ENCODE measurements around the gene ZNF343. TPM values are rescaled to one million over a fixed set of nuclear protein-coding genes. Genes with fewer than 3 reads are reported as not detected.
"Not testable (repeated sequence)": the region's sequence is repeated elsewhere in the genome, so short reads cannot be mapped to it uniquely, and the experiment has no call there.

ZNF343 gene
- total RNA-seq, 6 donors from 2014 or later, result 8.4 to 13.3 (median 8.9) TPM

DNA sequence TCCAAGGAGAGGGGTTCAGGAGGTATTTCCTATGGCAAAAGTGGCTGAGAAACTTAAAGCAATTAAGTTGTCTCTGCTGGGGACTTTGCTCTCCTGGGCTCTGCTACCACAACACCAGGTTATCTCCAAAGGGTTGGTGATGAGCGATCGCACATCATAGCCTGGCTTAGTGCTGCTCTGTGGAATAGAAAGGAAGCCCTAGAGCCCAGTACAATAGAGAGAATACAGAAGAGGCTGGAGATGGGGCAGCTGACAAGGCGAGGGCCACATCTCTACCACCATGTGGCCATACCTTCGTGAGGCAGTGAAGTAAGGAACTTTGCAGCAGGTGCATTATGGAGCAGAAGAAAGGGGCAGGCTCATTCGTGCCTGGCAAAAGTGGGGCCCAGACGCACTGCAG, 19.0 kb upstream of the ZNF343 start:
- Histone ChIP-seq H3K27ac (no peak overlapping the region), H3K4me1 (peaks cover 3 to 15% (median 6%) of the 10 kb centered on the region in 4 donors), H3K27me3 (no peaks in the 10 kb centered on the region), H3K9me3 (no peaks in the 10 kb centered on the region), H3K36me3 (no peaks in the 10 kb centered on the region), H3K4me3 (no peak overlapping the region)
- DNase-seq (no peak), ATAC-seq (ENCODE audit: low FRiP score in 2 of 2) (no peak)
- WGBS, 2 donors, result 84 to 87% methylated on average over 6 of the region's 6 CpGs
- no peak for TF ChIP-seq EP300 (IDR thresholded peaks at IDR 0.05)
- no peak for TF ChIP-seq POLR2A (IDR thresholded peaks at IDR 0.05)
- TF ChIP-seq, protein P1, sequence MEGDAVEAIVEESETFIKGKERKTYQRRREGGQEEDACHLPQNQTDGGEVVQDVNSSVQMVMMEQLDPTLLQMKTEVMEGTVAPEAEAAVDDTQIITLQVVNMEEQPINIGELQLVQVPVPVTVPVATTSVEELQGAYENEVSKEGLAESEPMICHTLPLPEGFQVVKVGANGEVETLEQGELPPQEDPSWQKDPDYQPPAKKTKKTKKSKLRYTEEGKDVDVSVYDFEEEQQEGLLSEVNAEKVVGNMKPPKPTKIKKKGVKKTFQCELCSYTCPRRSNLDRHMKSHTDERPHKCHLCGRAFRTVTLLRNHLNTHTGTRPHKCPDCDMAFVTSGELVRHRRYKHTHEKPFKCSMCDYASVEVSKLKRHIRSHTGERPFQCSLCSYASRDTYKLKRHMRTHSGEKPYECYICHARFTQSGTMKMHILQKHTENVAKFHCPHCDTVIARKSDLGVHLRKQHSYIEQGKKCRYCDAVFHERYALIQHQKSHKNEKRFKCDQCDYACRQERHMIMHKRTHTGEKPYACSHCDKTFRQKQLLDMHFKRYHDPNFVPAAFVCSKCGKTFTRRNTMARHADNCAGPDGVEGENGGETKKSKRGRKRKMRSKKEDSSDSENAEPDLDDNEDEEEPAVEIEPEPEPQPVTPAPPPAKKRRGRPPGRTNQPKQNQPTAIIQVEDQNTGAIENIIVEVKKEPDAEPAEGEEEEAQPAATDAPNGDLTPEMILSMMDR (IDR thresholded peaks at IDR 0.05), result no peak
- TF ChIP-seq POLR2AphosphoS5 (IDR thresholded peaks at IDR 0.05), result no peak

DNA sequence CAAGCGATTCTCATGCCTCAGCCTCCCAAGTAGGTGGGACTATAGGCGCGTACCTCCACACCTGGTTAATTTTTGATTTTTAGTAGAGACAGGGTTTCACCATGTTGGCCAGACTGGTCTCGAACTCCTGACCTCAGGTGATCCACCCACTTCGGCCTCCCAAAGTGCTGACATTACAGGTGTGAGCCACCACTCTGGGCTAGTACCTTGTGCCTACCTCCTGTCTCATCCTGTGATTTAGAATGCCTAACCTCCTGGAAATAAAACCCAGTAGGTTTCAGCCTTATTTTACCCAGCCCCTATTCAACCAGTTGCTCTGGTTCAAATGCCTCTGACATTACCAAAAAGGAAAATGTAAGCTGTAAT, 17.5 kb upstream of the ZNF343 start:
- 89 to 97% methylated on average over 5 of the region's 5 CpGs for WGBS, 2 donors
- H3K27me3 ChIP-seq; H3K9me3 ChIP-seq; H3K4me3 ChIP-seq; DNase-seq; ATAC-seq (ENCODE audit: low FRiP score in 2 of 2); H3K36me3 ChIP-seq: not testable (repeated sequence)
- Histone ChIP-seq H3K4me1 (peaks cover 3 to 20% (median 8%) of the 10 kb centered on the region in 4 donors), H3K27ac (peak overlapping the region in 2 of 4 donors; percentile 19 to 97)

DNA sequence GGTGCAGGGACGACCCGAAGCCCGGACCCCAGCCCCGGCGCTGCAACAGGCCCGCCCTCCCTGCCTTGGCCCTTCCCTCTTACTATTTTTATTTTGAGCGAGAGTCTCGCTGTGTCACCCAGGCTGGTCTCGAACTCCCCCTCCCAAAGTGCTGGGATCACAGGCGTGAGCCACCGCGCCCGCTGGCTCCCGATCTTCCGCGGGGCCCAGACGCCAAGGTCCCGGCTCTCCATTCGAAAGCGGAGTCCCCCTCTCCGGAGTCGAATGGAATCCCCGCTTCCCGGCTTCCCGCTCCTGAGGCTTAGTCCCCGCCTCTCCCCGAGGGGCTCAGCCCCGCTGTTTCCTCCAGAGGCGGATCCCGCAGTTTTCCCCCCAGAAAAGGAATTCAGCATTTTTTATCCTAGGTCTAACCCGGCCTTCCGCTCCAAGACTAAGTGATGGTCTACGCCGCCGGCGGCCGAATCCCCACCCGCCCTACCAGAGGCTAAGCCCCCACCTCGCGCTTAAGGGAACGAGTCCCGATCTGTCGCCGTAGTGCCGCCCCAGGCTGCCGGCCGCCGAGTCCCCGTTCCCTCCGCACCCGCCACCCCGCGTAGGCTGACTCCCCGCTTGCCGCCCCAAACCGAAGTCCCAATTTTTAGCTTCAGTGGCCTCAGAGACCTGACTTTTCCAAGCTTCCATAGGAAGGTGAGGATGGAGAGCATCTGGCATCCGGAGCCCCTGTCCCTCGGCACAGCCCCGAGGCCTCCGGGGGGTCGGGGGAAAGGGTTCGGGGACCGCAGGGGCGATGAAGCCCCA, 16.2 kb upstream of the ZNF343 start:
- DNase-seq, result peak in 1 of 2 donors; percentile 90
- H3K27me3 ChIP-seq, result no peaks in the 10 kb centered on the region
- peak overlapping the region; percentile 91 to 98 (median 95) for H3K27ac ChIP-seq
- H3K4me3 ChIP-seq, result peak overlapping the region; percentile 65 to 91 (median 80)
- no peaks in the 10 kb centered on the region for H3K36me3 ChIP-seq
- peak; percentile 69 to 82 for ATAC-seq (ENCODE audit: low FRiP score in 2 of 2)
- H3K9me3 ChIP-seq, result no peaks in the 10 kb centered on the region
- peak in 2 of 4 donors; percentile 13 to 29 for TF ChIP-seq POLR2A (IDR thresholded peaks at IDR 0.05)
- TF ChIP-seq, protein P1 (IDR thresholded peaks at IDR 0.05), result no peak
- peaks cover 3 to 20% (median 8%) of the 10 kb centered on the region in 4 donors for H3K4me1 ChIP-seq
- 0 to 1% methylated on average over 24 to 62 of the region's 64 CpGs for WGBS, 2 donors

DNA sequence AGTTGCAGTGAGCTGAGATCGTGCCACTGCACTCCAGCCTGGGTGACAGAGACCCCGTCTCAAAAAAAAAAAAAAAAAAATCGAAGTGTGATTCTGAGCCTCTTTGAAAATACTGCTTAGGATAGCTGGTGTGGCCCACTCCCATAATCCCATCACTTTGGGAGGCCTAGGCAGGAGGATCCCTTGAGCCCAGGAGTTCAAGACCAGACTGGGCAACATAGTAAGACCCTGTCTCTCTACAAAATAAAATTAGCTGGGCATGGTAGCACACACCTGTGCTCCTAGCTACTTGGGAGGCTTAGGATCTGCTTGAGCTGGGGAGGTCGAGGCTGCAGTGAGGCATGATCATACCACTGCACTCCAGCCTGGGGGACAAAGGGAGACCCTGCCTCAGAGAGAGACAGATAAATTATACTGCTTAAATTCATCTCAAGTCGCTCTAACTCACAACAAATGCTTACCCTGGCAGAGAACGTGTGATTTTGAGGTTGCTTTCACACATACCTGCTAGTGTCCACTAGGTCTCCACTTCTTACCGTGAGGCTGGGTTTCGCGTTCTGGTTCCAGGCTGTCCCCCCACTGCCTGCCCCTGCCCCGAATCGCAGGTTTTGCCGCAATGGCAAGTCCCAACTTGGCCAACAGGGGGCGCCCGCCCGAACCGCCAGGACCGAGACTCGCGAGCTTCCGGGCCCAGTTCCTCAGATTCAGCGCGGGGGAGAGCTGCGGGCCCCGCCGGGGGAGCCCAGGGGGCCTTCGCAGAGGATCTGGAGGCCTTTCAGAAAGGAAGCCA, 15.4 kb upstream of the ZNF343 start:
- peak; percentile 85 to 91 for ATAC-seq (ENCODE audit: low FRiP score in 2 of 2)
- 21 to 90% methylated on average over 3 to 14 of the region's 26 CpGs for WGBS, 2 donors
- Histone ChIP-seq H3K9me3 (no peaks in the 10 kb centered on the region), H3K27me3 (no peaks in the 10 kb centered on the region), H3K27ac (peak overlapping the region; percentile 91 to 98 (median 95)), H3K4me1 (peaks cover 3 to 20% (median 8%) of the 10 kb centered on the region in 4 donors), H3K36me3 (no peaks in the 10 kb centered on the region), H3K4me3 (peak overlapping the region; percentile 65 to 91 (median 80))
- peak; percentile 92 to 97 for DNase-seq
- TF ChIP-seq, protein P1 (IDR thresholded peaks at IDR 0.05), result peak; percentile 95 to 98 (median 95)
- no peak for TF ChIP-seq EP300 (IDR thresholded peaks at IDR 0.05)
- TF ChIP-seq POLR2AphosphoS5 (IDR thresholded peaks at IDR 0.05), result peak; percentile 75 to 81
- peak in 3 of 4 donors; percentile 45 to 69 (median 58) for TF ChIP-seq POLR2A (IDR thresholded peaks at IDR 0.05)

DNA sequence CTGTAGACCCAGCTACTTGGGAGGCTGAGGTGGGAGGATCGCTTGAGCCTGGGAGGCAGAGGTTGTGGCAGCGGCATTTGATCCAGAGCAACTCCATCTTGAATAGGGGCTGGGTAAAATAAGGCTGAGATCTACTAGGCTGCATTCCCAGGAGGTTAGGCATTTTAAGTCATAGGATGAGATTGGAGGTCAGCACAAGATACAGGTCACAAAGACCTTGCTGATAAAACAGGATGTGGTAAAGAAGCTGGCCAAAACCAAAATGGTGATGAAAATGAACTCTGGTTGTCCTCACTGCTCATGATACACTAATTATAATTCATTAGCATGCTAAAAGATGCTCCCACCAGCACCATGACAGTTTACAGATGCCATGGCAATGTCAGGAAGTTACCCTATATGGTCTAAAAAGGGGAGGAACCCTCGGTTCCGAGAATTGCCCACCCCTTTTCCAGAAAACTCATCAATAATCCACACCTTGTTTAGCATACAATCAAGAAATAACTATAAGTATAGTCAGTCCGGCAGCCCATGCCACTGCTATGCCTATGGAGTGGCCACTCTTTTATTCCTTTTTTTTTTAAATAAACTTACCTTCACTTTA, 14.2 kb upstream of the ZNF343 start:
- H3K9me3 ChIP-seq; H3K27me3 ChIP-seq; DNase-seq; H3K4me3 ChIP-seq; H3K27ac ChIP-seq; ATAC-seq (ENCODE audit: low FRiP score in 2 of 2); H3K36me3 ChIP-seq: not testable (repeated sequence)
- WGBS, 2 donors, result 87 to 89% methylated on average over 5 of the region's 5 CpGs
- H3K4me1 ChIP-seq, result peaks cover 3 to 20% (median 8%) of the 10 kb centered on the region in 4 donors

Measured in upper lobe of left lung (tissue), 6 donors.